ENCODE measurements around the gene OTOP3. TPM values are rescaled to one million over a fixed set of nuclear protein-coding genes. Genes with fewer than 3 reads are reported as not detected.

Gene OTOP3
- polyA plus RNA-seq, 6 donors from 2014 or later: not detected

DNA sequence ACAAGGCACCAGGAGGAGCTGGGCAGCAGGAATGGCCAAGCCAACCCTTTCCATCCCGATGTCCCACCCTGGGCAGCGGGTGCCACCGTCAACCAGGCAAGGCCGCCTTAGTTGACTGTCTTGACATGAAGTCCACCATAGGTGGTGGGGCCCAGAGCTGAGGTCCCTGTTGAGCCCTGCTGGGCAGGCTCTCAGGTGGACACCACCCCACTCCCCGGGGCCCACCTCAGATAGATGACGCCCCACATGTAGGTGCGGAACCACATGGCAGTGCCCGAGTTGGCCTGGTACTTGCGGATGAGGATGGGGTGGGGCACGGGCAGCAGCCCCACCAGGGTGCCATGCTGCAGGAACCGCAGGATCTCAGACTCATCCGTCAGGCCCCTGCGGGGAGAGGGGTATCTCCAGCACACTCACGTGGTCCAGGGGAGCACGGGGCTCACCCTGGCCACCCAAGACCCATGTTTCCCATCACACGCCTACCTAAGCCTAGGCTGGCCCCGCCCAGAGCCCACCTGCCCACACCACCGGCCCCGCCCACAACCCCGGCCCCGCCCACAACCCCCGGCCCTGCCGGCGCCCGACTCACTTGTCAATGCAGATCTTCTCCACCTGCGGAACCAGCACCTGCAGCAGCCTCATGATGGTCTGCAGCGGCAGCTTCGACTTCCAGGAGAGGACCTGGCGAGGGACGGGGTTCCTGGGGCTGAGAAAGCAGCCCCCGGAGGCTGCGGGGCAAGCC is 16.2 kb downstream of the OTOP3 start:
- H3K9me3 Mint-ChIP-seq: no peaks in the 10 kb centered on the region
- no peak overlapping the region for H3K27ac Mint-ChIP-seq
- peaks cover 6 to 58% (median 22%) of the 10 kb centered on the region in 3 donors for H3K27me3 Mint-ChIP-seq
- H3K4me1 Mint-ChIP-seq: no peaks in the 10 kb centered on the region
- no peaks in the 10 kb centered on the region for H3K36me3 Mint-ChIP-seq
- H3K4me3 Mint-ChIP-seq: no peak overlapping the region
- no peak for ATAC-seq (ENCODE audit: low read depth in 2 of 2)
- no peak for DNase-seq

DNA sequence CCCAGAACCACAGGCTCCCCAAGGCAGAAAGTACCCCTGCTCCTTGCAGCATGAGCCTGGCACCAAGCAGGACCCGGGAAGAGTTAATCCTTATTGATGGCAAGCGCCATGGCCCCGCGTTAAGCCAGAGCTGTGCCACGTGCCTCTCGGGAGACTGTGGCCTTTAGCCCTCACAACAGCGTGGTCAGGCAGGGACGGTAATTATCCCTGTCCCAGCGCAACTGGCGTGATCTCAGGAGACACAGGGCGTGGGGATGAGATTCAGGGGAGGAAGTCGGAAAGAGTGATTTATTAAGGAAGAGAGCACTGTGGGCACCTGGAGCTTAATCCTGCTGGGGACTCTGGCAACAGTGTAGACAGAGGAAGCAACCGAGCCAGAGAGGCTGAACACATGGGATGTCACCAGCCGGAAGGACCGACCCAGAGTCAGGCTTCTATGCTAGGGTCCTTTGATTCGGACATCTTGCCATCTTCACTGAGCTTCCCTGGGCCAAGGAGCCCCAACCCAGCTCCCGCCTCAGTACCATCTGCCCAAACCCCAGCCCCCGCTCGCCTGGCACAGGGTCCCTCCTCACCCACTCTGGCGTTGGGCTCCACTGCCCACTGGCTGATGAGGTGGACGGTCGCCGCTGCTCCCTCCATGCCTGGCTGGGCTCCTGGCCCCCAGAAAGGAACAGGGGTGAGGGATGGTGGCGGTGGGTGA is 16.9 kb downstream of the OTOP3 start:
- no peak for DNase-seq
- Mint-ChIP-seq H3K27me3 (peaks cover 4 to 51% (median 22%) of the 10 kb centered on the region in 3 donors), H3K36me3 (no peaks in the 10 kb centered on the region), H3K9me3 (no peaks in the 10 kb centered on the region), H3K27ac (no peak overlapping the region), H3K4me1 (no peaks in the 10 kb centered on the region), H3K4me3 (no peak overlapping the region)
- no peak for ATAC-seq (ENCODE audit: low read depth in 2 of 2)

DNA sequence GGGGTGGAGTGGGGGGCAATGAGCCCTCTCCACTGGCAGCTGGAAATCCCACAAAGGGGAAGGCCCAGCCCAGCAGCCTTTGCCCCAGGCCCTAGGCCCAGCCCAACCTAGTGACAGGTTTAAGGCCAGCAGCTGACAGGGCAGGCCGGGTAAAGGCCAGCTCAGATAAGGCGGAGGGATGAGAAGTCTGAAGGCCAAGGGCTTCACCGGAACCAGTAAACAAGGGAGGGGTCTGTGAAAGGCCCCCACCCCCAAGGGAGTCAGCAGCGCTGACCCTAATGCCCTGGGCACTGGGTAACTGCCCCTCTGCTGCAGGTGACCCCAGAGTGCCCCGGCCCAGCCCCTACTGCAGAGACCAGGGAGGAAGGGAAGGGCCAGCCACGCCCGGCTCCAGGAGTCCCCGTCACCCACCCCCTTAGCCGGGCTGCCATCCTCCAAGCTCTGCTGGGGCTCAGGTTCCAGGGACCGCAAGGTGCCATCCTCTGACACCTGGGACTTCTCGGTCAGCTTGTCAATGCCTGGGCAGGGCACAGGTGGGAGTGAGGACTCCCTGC is 17.5 kb downstream of the OTOP3 start:
- H3K9me3 Mint-ChIP-seq: no peaks in the 10 kb centered on the region
- no peaks in the 10 kb centered on the region for H3K4me1 Mint-ChIP-seq
- no peak overlapping the region for H3K4me3 Mint-ChIP-seq
- ATAC-seq (ENCODE audit: low read depth in 2 of 2) (no peak), DNase-seq (no peak)
- H3K27me3 Mint-ChIP-seq: peaks cover 0 to 51% (median 15%) of the 10 kb centered on the region in 3 donors
- H3K27ac Mint-ChIP-seq: no peak overlapping the region
- H3K36me3 Mint-ChIP-seq: no peaks in the 10 kb centered on the region

DNA sequence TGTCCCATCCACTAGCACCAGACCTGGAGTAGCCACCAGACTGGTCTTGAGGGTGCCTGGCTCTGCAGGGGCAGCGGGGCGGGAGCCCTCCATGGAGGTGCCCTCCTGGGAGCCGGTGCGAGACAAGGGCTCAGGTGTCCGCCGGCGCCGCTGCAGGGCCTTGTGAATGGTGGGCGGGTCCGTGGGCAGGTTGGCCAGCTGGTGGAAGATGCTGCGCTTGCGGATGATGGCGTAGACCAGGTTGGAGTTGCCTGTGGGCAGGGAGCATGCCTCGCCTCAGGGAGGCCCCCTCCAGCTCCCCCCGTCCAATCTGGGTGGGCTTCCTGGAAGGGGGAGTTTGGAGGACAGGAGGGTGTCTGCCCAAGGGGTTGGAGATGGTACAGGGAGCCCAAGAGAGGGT is 18.4 kb downstream of the OTOP3 start:
- H3K27me3 Mint-ChIP-seq: peaks cover 0 to 52% (median 17%) of the 10 kb centered on the region in 3 donors
- peaks cover 0 to under 1% (median 0%) of the 10 kb centered on the region in 3 donors for H3K4me1 Mint-ChIP-seq
- no peak overlapping the region for H3K27ac Mint-ChIP-seq
- no peaks in the 10 kb centered on the region for H3K36me3 Mint-ChIP-seq
- no peak for ATAC-seq (ENCODE audit: low read depth in 2 of 2)
- no peaks in the 10 kb centered on the region for H3K9me3 Mint-ChIP-seq
- DNase-seq: no peak
- H3K4me3 Mint-ChIP-seq: no peak overlapping the region

DNA sequence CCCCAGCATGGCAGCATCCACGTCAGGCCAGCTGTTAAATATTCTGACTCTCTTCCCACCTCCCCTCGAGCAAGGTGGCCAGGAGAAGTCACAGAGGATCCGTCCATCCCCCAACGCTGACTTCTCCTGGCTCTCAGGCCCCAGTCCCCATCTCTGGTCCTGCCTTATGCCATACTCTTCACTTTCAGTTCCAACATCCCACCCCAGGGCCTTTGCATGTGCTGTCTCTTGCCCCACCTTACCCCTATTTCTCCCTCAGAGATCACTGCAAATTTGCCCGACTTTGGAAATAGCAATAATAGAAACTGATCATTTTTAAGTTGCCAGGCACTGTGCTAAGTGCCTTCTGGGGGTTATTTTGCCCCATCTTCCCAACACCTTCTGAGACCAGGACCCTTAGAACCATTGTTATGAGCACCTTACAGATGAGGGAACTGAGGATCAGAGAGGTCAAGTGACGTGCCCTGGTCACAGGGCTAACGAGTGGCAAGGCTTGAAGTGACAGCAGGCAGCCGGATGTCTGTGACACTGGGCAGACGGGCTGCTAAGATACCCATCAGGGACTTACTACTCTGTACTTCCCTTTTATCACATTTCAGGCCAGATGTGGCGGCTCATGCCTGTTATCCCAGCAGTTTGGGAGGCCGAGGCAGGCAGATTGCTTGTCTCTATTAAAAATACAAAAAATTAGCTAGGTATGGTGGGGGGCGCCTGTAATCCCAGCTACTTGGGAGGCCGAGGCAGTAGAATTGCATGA is 19.1 kb downstream of the OTOP3 start:
- H3K4me1 Mint-ChIP-seq: peaks cover 0 to 3% (median 0%) of the 10 kb centered on the region in 3 donors
- no peaks in the 10 kb centered on the region for H3K9me3 Mint-ChIP-seq
- DNase-seq (no peak), ATAC-seq (ENCODE audit: low read depth in 2 of 2) (no peak)
- H3K36me3 Mint-ChIP-seq: no peaks in the 10 kb centered on the region
- H3K27ac Mint-ChIP-seq: no peak overlapping the region
- no peak overlapping the region for H3K4me3 Mint-ChIP-seq
- peaks cover 0 to 58% (median 24%) of the 10 kb centered on the region in 3 donors for H3K27me3 Mint-ChIP-seq

DNA sequence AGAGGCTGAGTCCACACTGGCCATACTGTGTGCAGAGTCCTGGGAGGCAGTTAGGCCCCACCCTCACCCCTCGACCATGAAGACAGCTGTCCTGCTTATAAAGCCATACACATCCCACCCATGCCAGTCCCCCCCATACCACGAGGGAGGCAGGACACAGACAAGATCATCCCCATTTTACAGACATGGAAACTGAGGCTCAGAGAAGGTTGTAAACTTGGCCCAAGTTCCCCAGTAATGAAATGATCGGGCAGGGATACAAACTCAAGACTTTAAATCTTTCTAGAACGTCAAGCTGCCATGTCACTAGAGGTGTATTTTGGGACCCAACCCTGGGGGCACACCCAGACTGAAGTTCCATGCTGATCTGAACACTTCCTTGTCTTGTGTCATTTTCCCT is 20.4 kb downstream of the OTOP3 start:
- Mint-ChIP-seq H3K36me3 (no peaks in the 10 kb centered on the region), H3K9me3 (no peaks in the 10 kb centered on the region), H3K27ac (no peak overlapping the region), H3K27me3 (peaks cover 0 to 59% (median 31%) of the 10 kb centered on the region in 3 donors), H3K4me3 (no peak overlapping the region), H3K4me1 (peaks cover 0 to 3% (median 0%) of the 10 kb centered on the region in 3 donors)
- ATAC-seq (ENCODE audit: low read depth in 2 of 2) (no peak), DNase-seq (no peak)

DNA sequence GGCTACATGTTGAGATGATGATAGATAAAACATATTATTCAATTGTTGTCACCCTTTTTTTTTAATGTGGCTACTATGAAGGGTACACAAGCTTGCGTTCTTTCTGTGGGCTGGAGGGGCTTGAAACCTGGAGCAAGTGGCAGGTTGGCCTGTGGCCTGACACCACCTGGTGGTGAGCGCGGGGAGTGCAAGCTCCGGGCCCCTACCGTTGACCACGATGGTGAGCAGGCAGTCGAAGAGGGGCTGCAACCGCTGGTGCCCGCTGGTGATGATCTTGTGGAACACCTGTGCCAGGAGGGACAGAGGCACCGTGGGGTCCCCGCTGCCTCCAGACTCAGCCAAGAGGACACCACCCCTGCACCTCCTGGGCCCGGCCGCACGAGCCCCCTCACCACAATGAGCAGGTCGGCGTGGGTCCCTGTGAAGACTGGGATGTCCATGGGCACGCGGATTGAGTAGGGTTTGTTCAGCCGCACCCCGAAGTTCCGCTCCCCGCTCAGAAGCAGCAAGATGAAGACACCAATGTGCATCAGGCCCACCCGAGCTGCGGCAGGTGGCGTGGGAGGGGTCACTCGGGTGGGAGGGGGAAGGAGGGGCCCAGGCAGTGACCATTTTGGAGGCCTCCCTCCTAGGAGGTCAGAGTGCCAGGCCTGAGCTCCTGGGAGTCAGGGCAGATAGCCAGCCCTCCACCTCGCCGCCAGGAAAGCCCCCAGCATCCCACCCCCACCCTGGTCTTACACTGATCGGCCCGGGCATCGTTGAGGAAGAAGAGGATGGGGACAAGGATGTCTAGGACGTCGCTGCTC is 22.4 kb downstream of the OTOP3 start:
- Mint-ChIP-seq H3K27ac (no peak overlapping the region), H3K9me3 (no peaks in the 10 kb centered on the region), H3K4me1 (peaks cover 3 to 8% (median 5%) of the 10 kb centered on the region in 3 donors), H3K27me3 (peaks cover 0 to 53% (median 24%) of the 10 kb centered on the region in 3 donors), H3K36me3 (no peaks in the 10 kb centered on the region), H3K4me3 (no peak overlapping the region)
- DNase-seq (peak; percentile 71), ATAC-seq (ENCODE audit: low read depth in 2 of 2) (peak; percentile 40 to 54)

DNA sequence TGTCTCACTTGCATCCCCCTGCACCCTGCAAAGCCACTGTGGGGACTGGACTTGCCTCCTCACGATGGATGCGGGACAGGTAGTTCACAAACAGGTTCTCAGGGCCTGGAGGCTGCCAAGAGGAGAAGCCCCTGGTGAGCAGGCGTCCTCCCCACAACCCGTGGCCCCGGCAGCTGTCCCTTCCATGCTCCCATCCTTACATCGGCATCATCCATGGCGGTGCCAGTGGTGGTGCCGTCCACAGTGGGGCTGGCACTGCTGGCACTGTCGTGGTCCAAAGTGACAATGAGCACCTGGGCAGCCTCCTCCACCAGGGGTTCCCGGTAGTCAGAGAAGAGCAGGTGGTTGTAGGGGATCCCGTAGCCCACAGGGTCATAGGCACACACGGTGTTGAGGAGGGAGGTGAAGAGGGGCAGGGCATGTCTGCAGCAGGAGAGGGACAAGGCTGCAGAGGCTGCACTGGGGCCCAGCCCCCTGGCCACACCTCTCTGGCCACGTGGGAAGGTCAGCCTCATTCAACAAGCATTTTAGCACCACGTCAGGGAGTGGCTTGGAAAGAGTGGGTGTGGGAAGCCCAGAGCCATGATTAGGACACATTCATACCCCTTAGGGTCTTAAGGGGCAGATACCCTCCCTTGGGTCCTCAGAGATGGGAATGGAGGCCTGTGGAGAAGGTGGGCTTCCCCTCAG is 24.3 kb downstream of the OTOP3 start:
- peak overlapping the region in 1 of 6 donors; percentile 72 for H3K27ac Mint-ChIP-seq
- DNase-seq (no peak), ATAC-seq (ENCODE audit: low read depth in 2 of 2) (no peak)
- no peaks in the 10 kb centered on the region for H3K9me3 Mint-ChIP-seq
- H3K4me1 Mint-ChIP-seq: peaks cover 3 to 8% (median 5%) of the 10 kb centered on the region in 3 donors
- H3K4me3 Mint-ChIP-seq: peak overlapping the region in 1 of 8 donors; percentile 22
- H3K27me3 Mint-ChIP-seq: peaks cover 0 to 50% (median 26%) of the 10 kb centered on the region in 3 donors
- H3K36me3 Mint-ChIP-seq: no peaks in the 10 kb centered on the region

DNA sequence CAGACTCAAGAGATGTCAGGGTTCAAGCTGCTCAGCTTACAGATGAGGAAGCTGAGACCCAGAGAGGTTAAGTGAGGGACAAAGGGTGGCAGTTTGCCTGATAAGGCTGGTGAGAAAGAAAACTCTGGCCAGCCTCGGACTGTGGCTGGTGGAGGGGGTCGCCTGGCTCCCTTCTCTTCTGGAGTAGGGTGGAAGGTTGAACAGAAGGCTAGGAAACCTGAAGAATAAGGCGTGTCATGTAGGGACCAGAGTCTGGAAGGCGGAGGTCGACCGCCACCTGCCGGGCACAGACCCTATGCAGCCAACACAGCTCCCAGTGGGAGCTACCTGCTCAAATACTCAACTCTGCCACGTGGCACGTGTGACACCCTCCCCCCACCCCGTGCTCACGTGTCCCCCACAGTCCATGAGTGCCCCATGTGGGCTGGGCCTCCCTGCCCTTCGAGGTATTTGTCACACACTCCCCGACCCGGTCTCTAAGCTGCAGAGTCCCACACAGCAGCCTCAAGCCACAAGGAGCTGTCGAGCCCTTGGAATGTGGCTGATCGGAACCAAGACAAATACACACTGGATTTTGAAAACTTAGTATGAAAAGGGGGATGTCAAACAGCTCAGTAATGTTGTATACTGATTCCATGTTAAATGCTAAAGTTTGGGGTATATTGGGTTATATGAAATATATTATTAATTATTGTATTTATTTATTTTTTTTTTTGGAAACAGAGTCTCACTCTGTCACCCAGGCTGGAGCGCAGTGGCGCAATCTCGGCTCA is 25.1 kb downstream of the OTOP3 start:
- Mint-ChIP-seq H3K27me3 (peaks cover 0 to 48% (median 31%) of the 10 kb centered on the region in 3 donors), H3K4me1 (peaks cover 3 to 8% (median 5%) of the 10 kb centered on the region in 3 donors), H3K27ac (peak overlapping the region in 1 of 6 donors; percentile 72), H3K36me3 (no peaks in the 10 kb centered on the region), H3K4me3 (no peak overlapping the region), H3K9me3 (no peaks in the 10 kb centered on the region)
- ATAC-seq (ENCODE audit: low read depth in 2 of 2): peak; percentile 63 to 65
- peak; percentile 23 for DNase-seq

DNA sequence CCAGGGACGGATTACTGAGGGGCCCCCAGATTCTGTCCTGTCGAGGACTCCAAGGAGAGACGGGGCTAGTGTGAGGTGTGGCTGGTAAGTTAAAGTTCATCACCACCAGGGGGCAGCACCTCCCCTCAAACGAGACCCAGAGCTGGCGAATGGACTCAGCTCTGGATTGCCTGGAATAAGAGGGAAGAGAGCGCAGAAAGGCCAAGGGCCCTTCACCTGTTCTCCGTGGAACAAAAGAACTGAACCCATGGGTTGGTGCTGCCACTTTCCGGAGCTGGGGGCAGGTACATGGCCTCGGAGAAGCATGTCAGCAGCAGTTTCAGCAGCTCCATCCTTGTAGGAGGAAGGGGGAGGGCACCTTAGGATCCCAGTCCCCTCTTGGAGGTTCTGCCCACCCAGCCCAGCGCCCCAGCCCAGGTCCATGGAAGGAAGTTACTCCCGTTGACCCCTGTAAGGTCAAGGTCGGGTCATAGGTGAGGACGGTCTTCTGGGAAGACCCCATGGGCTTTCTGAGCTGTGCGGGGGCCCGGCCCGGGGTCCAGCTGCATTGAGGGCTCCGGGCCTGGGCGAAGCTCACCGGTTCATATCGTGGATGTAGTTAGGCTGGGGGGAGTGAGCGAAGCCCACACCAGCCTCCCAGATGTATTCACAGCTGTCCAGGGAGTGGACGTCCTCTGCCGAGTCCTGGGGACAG is 26.1 kb downstream of the OTOP3 start:
- ATAC-seq (ENCODE audit: low read depth in 2 of 2) (peak; percentile 71 to 81), DNase-seq (peak; percentile 75)
- Mint-ChIP-seq H3K27ac (peak overlapping the region in 1 of 6 donors; percentile 78), H3K9me3 (no peaks in the 10 kb centered on the region), H3K27me3 (peaks cover 0 to 42% (median 31%) of the 10 kb centered on the region in 3 donors), H3K4me1 (peaks cover 3 to 8% (median 5%) of the 10 kb centered on the region in 3 donors), H3K4me3 (peak overlapping the region in 2 of 8 donors; percentile 6 to 59), H3K36me3 (no peaks in the 10 kb centered on the region)

All from naive B cell (primary cell).